Right hindlimb (tissue), 1 donor: ENCODE measurements around the gene C10orf95.
"Not testable (repeated sequence)": the region's sequence is repeated elsewhere in the genome, so short reads cannot be mapped to it uniquely, and the experiment has no call there.

Source experiments
- DNase-seq: peaks from one replicate; pipeline ENCODE4 v3.0.0-alpha.2; 2018

C10orf95 gene

DNA sequence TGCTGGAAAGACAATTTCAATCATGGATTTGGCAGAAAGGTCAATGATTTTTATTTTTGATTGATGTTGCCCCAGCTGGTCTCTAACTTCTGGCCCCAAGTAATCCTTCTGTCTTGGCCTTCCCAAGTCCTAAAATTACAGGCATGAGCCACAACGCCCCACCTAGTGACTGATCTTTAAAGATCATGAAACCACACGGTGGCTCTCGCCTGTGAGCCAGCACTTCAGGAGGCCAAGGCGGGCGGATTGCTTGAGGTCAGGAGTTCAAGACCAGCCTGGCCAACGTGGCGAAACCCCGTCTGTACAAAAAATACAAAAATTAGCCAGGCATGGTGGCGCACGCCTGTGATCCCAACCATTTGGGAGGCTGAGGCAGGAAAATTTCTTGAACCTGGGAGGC is 12.6 kb upstream of the C10orf95 start:
- DNase-seq: no peak

DNA sequence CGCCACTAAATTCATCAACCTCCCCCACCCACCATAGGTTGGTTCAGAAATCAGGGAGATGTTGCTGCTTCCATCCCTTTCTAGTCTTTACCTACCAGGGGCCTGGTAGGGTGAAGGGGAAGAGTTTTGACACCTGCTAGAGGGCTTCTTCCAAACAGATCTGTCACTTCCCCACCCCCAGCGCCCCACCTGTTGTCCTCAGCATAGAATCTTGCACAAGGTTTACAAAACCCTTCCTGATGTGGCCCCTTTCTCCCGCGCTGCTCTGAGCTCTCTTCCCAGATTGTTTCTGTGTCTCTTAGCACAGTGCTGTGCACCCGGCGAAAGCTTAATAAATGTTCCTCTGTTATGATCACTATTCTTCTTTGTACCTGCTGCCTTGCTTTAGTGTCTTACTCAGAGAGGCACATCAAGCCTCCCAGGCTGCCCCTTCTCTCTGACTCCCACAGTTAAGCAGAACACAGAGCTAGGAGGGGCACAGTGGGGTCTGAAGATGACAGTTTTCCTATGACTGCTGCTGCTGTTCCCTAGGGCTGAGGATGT is 11.2 kb upstream of the C10orf95 start:
- DNase-seq: no peak

- DNase-seq: peak; percentile 87
Measured at GRCh38 chr10:102461187-102462054, 10.1 kb upstream of the C10orf95 start.

- DNase-seq: no peak
Measured at GRCh38 chr10:102460836-102461186, 9.5 kb upstream of the C10orf95 start.

GRCh38 chr10:102458656-102459055 is 7.3 kb upstream of the C10orf95 start:
- no peak for DNase-seq

GRCh38 chr10:102457591-102458150 is 6.3 kb upstream of the C10orf95 start:
- DNase-seq: no peak

DNA sequence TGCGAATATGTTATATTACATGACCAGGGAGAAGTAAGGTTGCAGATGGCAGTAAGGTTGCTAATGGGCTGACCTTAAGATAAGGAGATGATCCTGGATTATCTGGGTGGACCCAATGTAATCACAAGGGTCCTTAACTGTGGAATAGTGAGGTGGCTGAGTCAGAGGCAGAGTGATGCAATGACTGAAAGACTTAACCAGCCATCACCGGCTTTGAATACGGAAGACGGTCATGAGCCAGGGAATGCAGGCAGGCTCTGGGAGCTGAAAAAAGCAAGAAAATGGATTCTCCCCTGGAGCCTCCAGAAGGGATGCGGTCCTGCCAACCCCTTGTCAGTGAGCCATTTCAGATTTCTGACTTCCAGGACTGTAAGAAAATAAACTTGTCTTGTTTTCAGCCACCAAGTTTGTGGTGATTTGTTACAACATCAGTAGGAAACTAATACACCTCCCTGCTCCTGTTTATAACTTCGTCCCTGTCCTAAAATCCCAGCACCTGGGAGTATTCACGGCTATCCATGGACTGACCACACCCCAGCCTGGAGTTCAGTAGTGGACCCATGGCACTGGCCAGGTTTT is 4.6 kb upstream of the C10orf95 start:
- DNase-seq: no peak

GRCh38 chr10:102454662-102455487 is 3.5 kb upstream of the C10orf95 start:
- not testable (repeated sequence) for DNase-seq

GRCh38 chr10:102453502-102453901 is 2.2 kb upstream of the C10orf95 start:
- no peak for DNase-seq

DNA sequence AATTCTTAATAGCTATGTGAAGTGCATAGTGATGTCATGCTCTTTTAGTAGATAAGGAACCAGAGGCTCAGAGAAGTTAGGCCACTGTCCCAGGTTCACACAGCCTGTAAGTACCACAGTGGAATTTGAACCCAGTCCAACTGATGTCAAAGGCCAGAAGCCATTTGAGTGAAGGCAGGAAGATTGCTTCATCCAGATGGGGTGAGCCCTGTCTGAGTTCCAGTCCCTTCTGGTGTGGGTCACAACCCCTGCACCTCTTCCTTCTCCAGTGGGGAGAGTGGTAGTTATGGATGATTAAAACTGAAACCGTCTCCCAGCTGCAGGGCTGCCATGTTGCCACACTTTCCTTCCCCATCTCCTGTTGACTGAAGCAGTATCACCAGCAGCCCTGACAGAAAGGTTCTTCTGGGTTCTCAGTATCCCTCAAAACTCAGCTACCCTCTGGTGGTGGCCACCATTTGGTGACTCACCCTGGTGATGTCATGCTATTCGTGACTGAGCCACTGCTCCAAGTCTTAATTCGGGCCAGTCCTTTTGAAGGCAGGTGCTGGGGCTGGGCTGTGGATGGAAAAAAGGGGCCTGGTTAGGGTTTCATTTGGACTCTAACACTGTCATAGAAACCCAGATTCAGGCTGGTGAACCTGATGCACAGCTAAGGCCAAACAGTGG is 1.5 kb upstream of the C10orf95 start:
- no peak for DNase-seq

DNA sequence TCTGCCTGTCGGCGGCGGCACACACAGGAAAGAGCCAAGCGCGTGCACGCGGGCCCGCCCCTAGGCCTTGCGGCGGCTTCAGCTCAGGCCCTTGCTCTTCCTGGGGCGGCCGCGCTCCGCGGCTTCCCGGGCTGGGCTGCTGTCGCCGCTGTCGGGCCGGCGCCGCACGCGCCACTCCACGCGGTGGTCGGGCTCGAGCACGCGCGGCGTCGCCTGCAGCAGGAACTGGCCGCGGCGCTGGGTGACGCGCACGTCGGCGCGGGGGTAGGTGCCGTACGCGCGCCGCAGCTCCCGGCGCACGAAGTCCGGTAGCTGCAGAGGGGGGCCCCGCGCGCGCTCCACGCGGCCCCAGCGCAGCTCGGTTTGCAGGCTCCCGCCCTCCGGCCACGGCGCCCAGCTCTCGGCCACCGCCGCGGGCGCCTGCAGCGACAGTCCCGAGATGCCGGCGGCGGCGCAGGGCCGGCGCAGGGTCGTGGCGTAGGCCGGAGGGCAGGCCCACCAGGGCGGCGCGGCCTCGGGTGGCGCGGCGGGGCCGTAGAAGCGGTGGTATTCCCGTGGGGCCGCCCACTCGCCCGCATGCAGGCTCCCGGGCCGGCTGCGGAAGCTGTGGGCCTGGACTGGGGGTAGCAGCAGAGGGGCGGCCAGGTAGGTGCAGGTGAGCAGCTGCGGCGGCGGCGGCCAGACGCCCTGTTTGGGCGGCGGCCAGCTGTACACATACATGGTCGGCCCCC is 804 bp downstream of the C10orf95 start:
- peak; percentile 89 for DNase-seq

- DNase-seq: no peak
Measured at GRCh38 chr10:102450124-102450373, 1.3 kb downstream of the C10orf95 start.

DNA sequence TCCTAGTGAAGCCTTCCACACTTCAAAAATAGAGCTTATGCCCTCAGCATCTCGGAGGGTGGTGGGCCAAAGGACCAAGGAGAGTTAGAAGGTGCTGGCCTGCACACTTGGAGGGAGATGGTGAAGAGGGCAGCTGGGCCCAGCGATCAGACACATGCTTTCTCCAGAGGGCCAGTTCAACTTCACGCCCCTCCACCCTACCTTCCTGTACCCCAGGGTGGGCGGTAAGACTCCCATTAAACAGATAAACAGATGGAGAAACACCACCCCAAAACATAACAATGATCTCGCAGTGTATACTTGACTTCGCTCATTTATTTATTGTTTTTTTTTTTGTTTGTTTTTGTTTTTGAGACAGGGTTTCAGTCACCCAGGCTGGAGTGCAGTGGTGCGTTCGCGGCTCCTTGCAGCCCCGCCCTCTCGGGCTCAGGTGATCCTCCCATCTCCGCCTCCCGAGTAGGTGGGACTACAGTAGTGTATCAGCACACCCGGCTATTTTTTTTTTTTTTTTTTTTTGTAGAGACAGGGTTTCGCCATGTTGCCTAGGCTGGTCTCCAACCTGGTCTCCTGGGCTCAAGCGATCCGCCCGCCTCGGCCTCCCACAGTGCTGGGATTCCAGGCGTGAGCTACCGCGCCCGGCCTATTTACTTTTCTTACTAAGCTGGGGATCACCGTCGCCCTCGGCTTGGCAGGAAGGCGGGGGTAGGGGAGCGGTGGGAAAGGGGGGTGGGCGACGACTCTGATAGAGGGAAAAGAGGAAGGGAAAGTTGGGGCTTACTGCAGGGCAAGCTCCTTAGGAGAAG is 1.8 kb downstream of the C10orf95 start:
- peak; percentile 51 for DNase-seq

DNA sequence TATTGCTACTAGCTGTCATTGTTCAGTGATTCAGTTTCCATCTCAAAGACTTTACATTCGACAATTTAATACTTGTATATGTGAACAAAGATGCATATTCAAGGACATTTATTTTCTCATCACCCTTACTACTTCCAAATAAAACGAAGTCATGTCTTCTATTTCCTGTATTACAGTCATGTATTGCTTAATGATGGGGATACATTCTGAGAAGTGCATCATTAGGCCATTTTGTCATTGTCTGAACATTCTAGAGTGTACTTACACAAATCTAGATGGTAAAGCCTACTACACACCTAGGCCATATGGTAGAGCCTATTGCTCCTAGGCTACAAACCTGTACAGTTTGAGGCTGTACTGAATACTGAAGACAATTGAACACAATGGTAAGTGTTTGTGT is 6.5 kb downstream of the C10orf95 start:
- DNase-seq: no peak

DNA sequence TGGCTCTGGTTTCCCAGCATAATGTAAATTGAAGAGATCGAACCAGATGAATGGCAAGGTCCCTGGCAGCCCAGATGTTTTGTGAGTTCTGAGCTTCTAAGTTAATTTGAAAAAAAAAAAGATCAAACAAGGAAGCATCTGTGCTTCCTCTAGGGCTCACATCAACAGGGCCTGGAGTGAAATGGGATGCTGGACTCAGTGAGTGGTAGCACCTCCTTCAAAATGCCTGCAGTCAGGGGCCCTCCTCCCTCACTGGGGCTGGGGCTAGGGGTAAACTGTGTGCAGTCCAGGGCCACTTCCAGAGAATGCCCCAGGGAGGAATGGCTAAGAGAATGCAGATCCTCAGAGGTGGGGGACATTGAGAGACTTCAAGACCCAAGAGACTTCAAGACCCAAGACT is 13.0 kb downstream of the C10orf95 start:
- no peak for DNase-seq

- no peak for DNase-seq
Measured at GRCh38 chr10:102437515-102437914, 13.8 kb downstream of the C10orf95 start.

DNA sequence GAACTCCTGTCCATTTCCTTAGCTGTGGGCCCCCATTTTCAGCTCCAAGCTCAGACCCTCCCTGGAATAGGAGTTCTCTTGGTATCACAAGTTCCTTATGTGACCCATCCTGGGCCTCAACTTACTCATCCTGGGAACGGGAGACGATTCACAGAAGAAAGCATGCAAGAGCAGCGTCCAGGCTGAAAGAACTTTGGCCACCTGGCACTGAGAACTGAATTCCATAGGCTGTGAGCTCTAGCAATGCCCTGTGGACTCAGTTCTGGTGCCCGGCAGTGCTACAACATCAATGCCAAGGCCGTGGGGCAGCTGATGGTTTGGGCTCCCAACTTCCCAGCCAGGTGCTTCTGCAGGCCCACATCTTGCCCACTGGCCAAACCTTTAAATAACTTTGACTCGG is 15.0 kb downstream of the C10orf95 start:
- DNase-seq: no peak

DNA sequence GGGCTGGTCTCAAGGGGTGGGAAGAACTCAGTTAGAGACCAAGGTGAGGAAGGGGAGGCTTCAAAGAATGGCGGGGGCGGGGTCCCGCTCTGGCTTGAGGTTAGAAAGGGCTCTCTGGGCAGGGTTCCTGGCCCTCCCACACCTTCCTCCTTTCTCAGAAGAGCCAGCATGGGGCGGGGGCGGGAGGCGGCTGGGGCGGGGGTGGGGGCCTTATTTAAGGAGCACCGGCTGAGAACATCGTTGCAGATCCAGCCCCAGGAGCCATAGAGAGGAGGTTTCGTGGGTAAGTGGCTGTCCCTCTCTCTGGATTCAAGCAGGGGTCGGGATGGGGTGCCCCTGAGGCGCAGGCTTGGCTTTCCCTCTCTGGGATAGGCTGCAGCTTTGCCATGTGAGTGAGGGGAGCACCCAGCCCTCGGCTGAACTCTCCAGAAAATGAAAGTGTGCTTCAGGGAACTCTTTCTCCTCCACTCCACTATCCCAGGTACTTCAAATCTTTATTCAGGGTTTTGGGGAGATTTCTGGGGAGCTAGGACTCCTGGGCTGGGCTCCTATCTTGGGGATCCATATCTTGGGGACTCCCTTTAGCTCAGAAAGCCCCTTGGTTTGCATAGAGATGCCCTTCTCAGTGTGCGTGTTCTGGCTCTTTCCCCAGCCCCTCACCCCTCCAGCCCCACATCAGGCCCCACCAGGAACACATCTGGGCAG is 15.7 kb downstream of the C10orf95 start:
- DNase-seq: no peak

DNA sequence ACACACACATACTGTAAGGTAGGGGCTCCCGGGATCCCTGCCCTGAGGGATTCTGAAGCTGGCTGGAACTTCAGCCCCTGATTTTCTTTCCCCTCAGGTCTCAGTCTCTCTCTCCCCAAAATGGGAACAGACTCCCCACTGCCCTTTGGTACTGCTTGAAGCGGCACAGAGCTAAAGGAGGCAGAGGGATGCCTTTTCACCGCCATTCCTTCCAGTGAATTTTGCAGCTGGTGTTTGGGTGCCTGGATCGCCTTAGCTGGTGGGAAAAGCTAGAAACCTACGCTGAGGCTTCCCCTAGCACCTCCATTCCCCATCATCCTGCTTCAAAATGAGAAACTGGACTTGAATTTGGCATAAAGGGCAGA is 16.2 kb downstream of the C10orf95 start:
- DNase-seq: no peak

- no peak for DNase-seq
Measured at GRCh38 chr10:102434394-102435132, 16.8 kb downstream of the C10orf95 start.
